IPS-NIHi7 (cell line): ENCODE results near the gene ERBB4.
"Not testable (repeated sequence)": the region's sequence is repeated elsewhere in the genome, so short reads cannot be mapped to it uniquely, and the experiment has no call there.

Source experiments
- DNase-seq: peaks from one replicate; pipeline ENCODE4 v3.0.0; 2012; ENCODE audit warnings: mixed read lengths; ENCODE audit errors: extremely low spot score

The ERBB4 gene

GRCh38 chr2:211741966-211742365 lies 796.6 kb downstream of the ERBB4 start:
- no peak for DNase-seq

- no peak for DNase-seq
Measured at GRCh38 chr2:211737282-211737681, 801.3 kb downstream of the ERBB4 start.

- DNase-seq, result no peak
Measured at GRCh38 chr2:211730215-211730614, 808.4 kb downstream of the ERBB4 start.

- no peak for DNase-seq
Measured at GRCh38 chr2:211729433-211729832, 809.2 kb downstream of the ERBB4 start.

GRCh38 chr2:211724933-211725332 lies 813.7 kb downstream of the ERBB4 start:
- DNase-seq, result no peak

- DNase-seq, result no peak
Measured at GRCh38 chr2:211723398-211723797, 815.2 kb downstream of the ERBB4 start.

GRCh38 chr2:211722928-211723327 lies 815.7 kb downstream of the ERBB4 start:
- DNase-seq, result no peak

GRCh38 chr2:211721874-211722273 lies 816.7 kb downstream of the ERBB4 start:
- not testable (repeated sequence) for DNase-seq

GRCh38 chr2:211709389-211709788 lies 829.2 kb downstream of the ERBB4 start:
- DNase-seq, result no peak

GRCh38 chr2:211692689-211693088 lies 845.9 kb downstream of the ERBB4 start:
- DNase-seq, result no peak

- no peak for DNase-seq
Measured at GRCh38 chr2:211690736-211691135, 847.9 kb downstream of the ERBB4 start.

- no peak for DNase-seq
Measured at GRCh38 chr2:211688196-211688595, 850.4 kb downstream of the ERBB4 start.

GRCh38 chr2:211674715-211675114 lies 863.9 kb downstream of the ERBB4 start:
- DNase-seq, result no peak

GRCh38 chr2:211673133-211673905 lies 865.3 kb downstream of the ERBB4 start:
- no peak for DNase-seq

- no peak for DNase-seq
Measured at GRCh38 chr2:211671977-211672376, 866.6 kb downstream of the ERBB4 start.

GRCh38 chr2:211665299-211665698 lies 873.3 kb downstream of the ERBB4 start:
- no peak for DNase-seq

- no peak for DNase-seq
Measured at GRCh38 chr2:211664321-211664720, 874.3 kb downstream of the ERBB4 start.

- DNase-seq, result no peak
Measured at GRCh38 chr2:211654211-211654780, 884.3 kb downstream of the ERBB4 start.

- no peak for DNase-seq
Measured at GRCh38 chr2:211652327-211652726, 886.3 kb downstream of the ERBB4 start.

GRCh38 chr2:211649331-211649730 lies 889.3 kb downstream of the ERBB4 start:
- no peak for DNase-seq

GRCh38 chr2:211631503-211631902 lies 907.1 kb downstream of the ERBB4 start:
- DNase-seq, result no peak

GRCh38 chr2:211623096-211623495 lies 915.5 kb downstream of the ERBB4 start:
- DNase-seq, result no peak

- no peak for DNase-seq
Measured at GRCh38 chr2:211620986-211621385, 917.6 kb downstream of the ERBB4 start.

GRCh38 chr2:211617803-211618202 lies 920.8 kb downstream of the ERBB4 start:
- DNase-seq, result no peak
